Common myeloid progenitor, CD34-positive (primary cell): Measurements from ENCODE around the gene TBC1D9.

ENCODE experiments used
- CTCF ChIA-PET: fragments of 350-600 bp; sonication (Branson Sonifier 250); formaldehyde crosslinking; loops from one replicate; lab custom pipeline; 2021; ENCODE audit warnings: antibody characterized with exemption; lab: Charles Lee
- POLR2A ChIA-PET: fragments of 350-600 bp; sonication (Branson Sonifier 250); formaldehyde crosslinking; loops from one replicate; lab custom pipeline; 2021; ENCODE audit warnings: antibody characterized with exemption; lab: Charles Lee
- DNase-seq, 3 donors: peaks; one replicate each; pipeline versions ENCODE4 v3.0.0 to v3.0.0-alpha.2; 2013
- H3K27ac ChIP-seq, 2 experiments: 1 replicate in 1 of 2; 2 replicates in 1 of 2; pipeline ENCODE4 v1.7.0; 2013; ENCODE audit warnings: inconsistent platforms in 2 of 2, low read length in 2 of 2, mild to moderate bottlenecking in 2 of 2, low read depth in 1 of 2, moderate library complexity in 1 of 2; ENCODE audit not compliant: severe bottlenecking in 2 of 2, insufficient read depth in 1 of 2, poor library complexity in 1 of 2
- H3K27me3 ChIP-seq, 5 experiments: replicated peaks in 2 of 5; 1 replicate in 3 of 5; 2 replicates in 2 of 5; pipeline versions ENCODE4 v1.6.1 to v1.7.0; 2013; ENCODE audit warnings: low read length in 4 of 5, mild to moderate bottlenecking in 2 of 5, moderate library complexity in 2 of 5, inconsistent platforms in 1 of 5; ENCODE audit not compliant: insufficient read depth in 5 of 5, control insufficient read depth in 4 of 5
- H3K36me3 ChIP-seq, 4 experiments: 1 replicate in 2 of 4; 2 replicates in 2 of 4; pipeline versions ENCODE4 v1.6.1 to v1.7.0; 2013; ENCODE audit warnings: low read length in 3 of 4, control low read depth in 1 of 4, mild to moderate bottlenecking in 1 of 4; ENCODE audit not compliant: control insufficient read depth in 4 of 4, insufficient read depth in 4 of 4
- H3K4me1 ChIP-seq, 4 experiments: 1 replicate in 3 of 4; 2 replicates in 1 of 4; pipeline versions ENCODE4 v1.6.1 to v1.7.1; 2013; ENCODE audit warnings: low read length in 3 of 4, mild to moderate bottlenecking in 3 of 4, control low read depth in 1 of 4, inconsistent platforms in 1 of 4, moderate library complexity in 1 of 4; ENCODE audit not compliant: control insufficient read depth in 4 of 4, insufficient read depth in 4 of 4; ENCODE audit errors: control extremely low read depth in 1 of 4
- H3K4me3 ChIP-seq, 7 experiments: 1 replicate in 4 of 7; 2 replicates in 3 of 7; pipeline versions ENCODE4 v1.5.1 to v1.7.0; 2013; ENCODE audit warnings: mild to moderate bottlenecking in 7 of 7, low read length in 6 of 7, moderate library complexity in 6 of 7, inconsistent platforms in 2 of 7, low read depth in 2 of 7, control low read depth in 1 of 7; ENCODE audit not compliant: insufficient read depth in 4 of 7, control insufficient read depth in 1 of 7; ENCODE audit errors: extremely low read depth in 1 of 7
- H3K9me3 ChIP-seq, 5 experiments: 1 replicate in 4 of 5; 2 replicates in 1 of 5; pipeline versions ENCODE4 v1.6.1 to v1.7.1; 2013; ENCODE audit warnings: low read length in 4 of 5, mild to moderate bottlenecking in 2 of 5, inconsistent platforms in 1 of 5, low read depth in 1 of 5, moderate library complexity in 1 of 5; ENCODE audit not compliant: control insufficient read depth in 4 of 5, insufficient read depth in 2 of 5; ENCODE audit errors: control extremely low read depth in 1 of 5
- WGBS: methylation state at CpG from one replicate; pipeline ENCODE4 v1.1.5; 2013; ENCODE audit not compliant: insufficient coverage; 5-methylcytosine and 5-hydroxymethylcytosine counted together

TBC1D9 gene

DNA sequence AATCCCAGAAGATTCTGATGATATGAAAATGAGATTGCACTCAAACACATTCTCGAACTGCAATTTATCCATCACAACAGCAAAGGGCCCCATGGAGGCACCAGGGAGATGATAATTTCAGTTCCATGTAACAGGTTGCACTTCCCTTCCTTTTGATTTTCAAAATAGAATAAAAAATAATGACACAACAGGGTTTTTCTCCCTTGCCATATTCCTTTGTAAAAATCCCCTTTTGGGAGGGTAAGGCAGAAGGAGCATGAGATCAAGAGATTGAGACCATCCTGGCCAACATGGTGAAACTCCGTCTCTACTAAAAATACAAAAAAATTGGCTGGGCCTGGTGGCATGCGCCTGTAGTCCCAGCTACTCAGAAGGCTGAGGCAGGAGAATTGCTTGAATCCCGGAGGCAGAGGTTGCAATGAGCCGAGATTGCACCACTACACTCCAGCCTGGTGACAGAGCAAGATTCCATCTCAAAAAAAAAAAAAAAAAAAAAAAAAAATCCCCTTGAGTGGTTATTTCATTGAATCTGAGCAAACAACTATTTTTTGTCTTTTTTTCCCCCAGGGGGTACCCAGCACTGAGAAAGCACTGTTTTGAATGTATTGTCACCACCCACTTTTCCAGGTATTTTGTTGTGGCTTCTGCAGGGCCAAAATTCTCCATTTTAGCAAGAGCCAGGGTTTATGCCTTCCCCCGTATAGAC lies 26.7 kb downstream of the TBC1D9 start:
- CTCF ChIA-PET: interaction anchor here (0.6 kb wide), 1 partner anchor 23 kb away, joined by 3 read pairs; no protein-coding TSS in a partner anchor
- DNase-seq: no peak
- 100% methylated on average over 3 of the region's 6 CpGs for WGBS

DNA sequence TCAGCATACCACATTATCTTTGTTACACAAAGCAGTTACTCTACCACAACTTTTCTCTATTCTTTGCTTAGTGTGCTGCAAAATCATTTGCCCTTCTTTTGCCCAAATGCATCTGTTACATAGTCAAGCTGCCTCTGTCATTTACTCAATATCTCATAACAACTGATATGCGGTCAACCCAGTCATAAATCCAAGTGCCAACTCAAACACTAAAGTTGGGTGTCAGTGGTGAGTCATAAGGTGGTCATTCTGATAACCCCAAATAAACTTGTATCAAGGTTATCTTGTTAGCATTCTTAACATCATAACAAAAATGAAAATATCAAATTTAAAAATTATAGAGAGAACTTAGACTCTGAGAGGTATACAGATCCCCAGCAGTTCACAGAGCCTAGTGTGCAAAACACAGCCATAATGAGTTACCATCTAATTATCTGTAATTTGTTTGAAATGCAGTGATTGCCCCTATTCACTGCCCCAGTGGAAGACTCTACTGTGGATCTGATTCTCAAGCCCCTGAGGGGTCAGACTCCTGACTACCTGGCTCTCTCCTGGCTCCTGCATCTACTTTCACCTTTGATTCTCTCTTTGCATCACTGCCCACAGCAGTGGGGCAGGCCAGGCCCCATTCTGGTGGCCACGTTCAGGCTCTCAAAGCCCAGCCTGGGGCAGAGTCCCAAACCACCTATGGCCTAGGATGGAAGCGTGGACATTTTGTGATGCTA lies 29.2 kb downstream of the TBC1D9 start:
- WGBS: 100% methylated on average over 1 of the region's 3 CpGs
- peak in 1 of 3 donors; percentile 34 for DNase-seq
- Histone ChIP-seq H3K27ac (no peak overlapping the region), H3K4me1 (no peaks in the 10 kb centered on the region), H3K4me3 (no peak overlapping the region), H3K9me3 (no peaks in the 10 kb centered on the region), H3K36me3 (no peaks in the 10 kb centered on the region), H3K27me3 (no peaks in the 10 kb centered on the region)
- ChIA-PET CTCF (no interaction called here), POLR2A (no interaction called here)

More for the DNA sequence above, 26.7 kb downstream of the TBC1D9 start:
- no peaks in the 10 kb centered on the region for H3K36me3 ChIP-seq
- no peak overlapping the region for H3K4me3 ChIP-seq
- no peaks in the 10 kb centered on the region for H3K4me1 ChIP-seq
- H3K27me3 ChIP-seq: no peaks in the 10 kb centered on the region
- POLR2A ChIA-PET: no interaction called here
- H3K27ac ChIP-seq: no peak overlapping the region
- H3K9me3 ChIP-seq: no peaks in the 10 kb centered on the region

DNA sequence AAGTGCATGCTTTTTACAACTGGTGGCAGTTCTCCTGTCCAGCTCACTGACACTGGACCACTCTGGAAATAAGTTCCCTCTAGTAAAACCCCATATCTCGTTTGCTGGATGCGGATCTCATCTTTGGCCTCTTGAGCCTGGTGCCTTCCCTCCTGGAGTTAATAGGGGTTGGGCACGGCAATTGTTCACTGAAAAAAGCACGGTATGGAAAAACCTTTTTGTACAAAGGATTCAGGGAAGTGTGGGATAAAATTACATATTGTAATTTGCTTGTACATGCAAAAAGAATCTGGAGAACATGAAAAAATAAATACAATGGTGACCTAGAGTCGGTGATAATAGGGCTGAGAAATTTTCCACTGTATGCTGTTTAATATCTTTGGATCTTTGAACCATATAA lies 30.6 kb downstream of the TBC1D9 start:
- ChIA-PET POLR2A (no interaction called here), CTCF (no interaction called here)
- peaks cover 3 to 9% (median 4%) of the 10 kb centered on the region in 4 experiments for H3K4me1 ChIP-seq
- no peak for DNase-seq
- 95% methylated on average over 3 of the region's 5 CpGs for WGBS
- no peaks in the 10 kb centered on the region for H3K9me3 ChIP-seq
- no peak overlapping the region for H3K27ac ChIP-seq
- H3K27me3 ChIP-seq: no peaks in the 10 kb centered on the region
- H3K36me3 ChIP-seq: no peaks in the 10 kb centered on the region
- H3K4me3 ChIP-seq: no peak overlapping the region

DNA sequence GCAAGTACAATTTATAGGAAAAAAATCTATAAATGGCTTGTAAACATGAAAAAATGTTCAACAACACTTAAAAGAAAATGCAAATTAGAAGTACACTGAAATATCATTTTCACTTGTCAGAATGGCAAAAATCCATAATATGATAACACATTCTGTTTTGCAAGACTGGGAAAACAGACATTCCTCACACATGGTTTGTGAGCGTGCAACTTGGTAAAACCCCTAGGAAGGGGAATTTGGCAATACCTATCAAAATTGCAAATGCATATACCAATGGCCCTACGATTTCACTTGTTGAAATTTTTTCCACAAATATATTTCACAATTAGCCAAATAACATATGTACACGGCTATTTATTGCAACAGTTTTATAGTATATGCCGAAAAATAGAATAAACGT lies 31.4 kb downstream of the TBC1D9 start:
- Histone ChIP-seq H3K4me1 (peaks cover 4 to 13% (median 5%) of the 10 kb centered on the region in 4 experiments), H3K36me3 (no peaks in the 10 kb centered on the region), H3K27me3 (no peaks in the 10 kb centered on the region), H3K4me3 (no peak overlapping the region), H3K9me3 (no peaks in the 10 kb centered on the region), H3K27ac (no peak overlapping the region)
- ChIA-PET POLR2A (no interaction called here), CTCF (no interaction called here)
- WGBS: 100% methylated on average over 1 of the region's 5 CpGs
- DNase-seq: no peak

DNA sequence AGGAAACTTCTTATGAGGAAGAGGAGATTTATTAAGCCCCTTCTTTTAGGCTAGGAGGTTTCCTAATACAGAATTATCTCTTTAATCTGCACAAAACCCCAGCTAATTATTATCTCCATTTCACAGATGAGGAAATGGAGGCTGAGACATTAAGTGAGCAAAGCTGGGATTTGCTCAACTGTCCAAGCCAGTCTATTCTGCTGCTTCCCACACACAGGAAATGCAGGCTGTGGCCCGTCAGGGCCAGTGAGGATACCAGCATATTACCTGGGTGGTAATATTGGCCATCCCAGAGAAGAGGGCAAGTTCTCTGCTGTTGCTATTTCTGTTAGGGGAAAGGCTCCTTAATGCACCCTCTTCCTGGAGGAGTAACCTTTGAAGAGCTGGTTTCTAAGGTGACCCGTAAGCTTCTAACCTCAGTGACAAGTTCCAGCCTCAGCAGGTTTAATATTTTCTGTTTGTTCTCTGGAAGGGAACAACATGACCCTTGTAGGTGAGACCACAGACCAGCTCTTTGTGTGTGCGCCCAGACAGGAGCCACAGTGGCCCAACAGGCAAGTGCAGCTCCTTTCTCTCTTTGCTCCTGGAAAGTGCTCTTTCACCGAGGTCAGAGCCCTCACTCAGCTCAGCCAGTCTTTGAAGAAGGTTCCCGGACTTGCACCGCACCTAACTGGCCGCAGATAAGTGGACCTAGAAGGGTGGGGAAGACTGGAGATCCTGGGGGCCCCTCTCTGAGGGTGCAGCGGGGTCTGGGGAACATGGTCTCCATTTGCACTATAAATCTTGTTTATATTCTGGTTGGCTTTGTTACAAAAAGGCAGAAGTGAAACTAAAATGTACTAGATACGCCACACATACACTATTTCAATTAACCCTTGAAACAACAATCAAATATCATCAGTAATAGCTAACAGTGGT lies 35.5 kb downstream of the TBC1D9 start:
- POLR2A ChIA-PET: no interaction called here

DNA sequence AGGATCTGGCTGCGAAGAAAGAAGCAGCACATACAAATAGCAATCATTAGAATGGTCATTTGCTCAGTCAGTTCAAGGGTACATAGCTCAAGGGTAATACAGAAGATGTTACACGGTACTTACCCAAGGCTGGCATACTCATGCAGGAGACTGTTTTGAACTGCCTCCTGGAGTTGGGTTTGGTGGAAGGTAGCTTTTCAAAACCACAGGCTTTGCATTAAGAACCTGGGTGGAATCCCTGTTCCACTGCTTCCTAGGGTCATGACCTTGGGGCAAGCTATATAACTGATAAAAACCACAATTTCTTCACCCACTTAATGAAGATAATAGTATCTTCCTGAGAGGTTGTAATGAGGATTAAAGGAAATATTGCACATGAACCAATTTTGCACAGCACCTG lies 36.5 kb downstream of the TBC1D9 start:
- H3K27me3 ChIP-seq: no peaks in the 10 kb centered on the region
- POLR2A ChIA-PET: no interaction called here
- H3K4me3 ChIP-seq: no peak overlapping the region
- H3K36me3 ChIP-seq: no peaks in the 10 kb centered on the region
- no peaks in the 10 kb centered on the region for H3K9me3 ChIP-seq
- H3K4me1 ChIP-seq: peaks cover 4 to 13% (median 5%) of the 10 kb centered on the region in 4 experiments
- H3K27ac ChIP-seq: no peak overlapping the region
- CTCF ChIA-PET: interaction anchor here (1.4 kb wide), 1 partner anchor 24 kb away, joined by 5 read pairs; no protein-coding TSS in a partner anchor
- WGBS: 100% methylated on average over 2 of the region's 2 CpGs
- no peak for DNase-seq

More for the DNA sequence above, 35.5 kb downstream of the TBC1D9 start:
- peak overlapping the region in 5 of 7 experiments; percentile 19 to 78 (median 61) for H3K4me3 ChIP-seq
- no peaks in the 10 kb centered on the region for H3K27me3 ChIP-seq
- 39% methylated on average over 4 of the region's 9 CpGs for WGBS
- H3K4me1 ChIP-seq: peaks cover 4 to 13% (median 5%) of the 10 kb centered on the region in 4 experiments
- H3K36me3 ChIP-seq: no peaks in the 10 kb centered on the region
- CTCF ChIA-PET: interaction anchor here (1.2 to 1.4 kb wide), 4 partner anchors 10 to 36 kb away, joined by 4 to 6 read pairs (median 5); partner anchors contain the start of gene TBC1D9
- no peaks in the 10 kb centered on the region for H3K9me3 ChIP-seq
- peak in 2 of 3 donors; percentile 57 to 67 for DNase-seq
- H3K27ac ChIP-seq: no peak overlapping the region
